Natural killer cell treated with Interleukin-12 subunit alpha and Interleukin-12 subunit beta and Interleukin-15 and Interleukin-18, amount 100 ng/mL, for 72 hours (primary cell): ENCODE data around the gene NLRP3. TPM values are rescaled to one million over a fixed set of nuclear protein-coding genes. Genes with fewer than 3 reads are reported as not detected.
"Not testable (repeated sequence)": the region's sequence is repeated elsewhere in the genome, so short reads cannot be mapped to it uniquely, and the experiment has no call there.

Experiments used
- ATAC-seq, 2 donors: fragments of 150-1000 bp; cut with Tn5 transposase in 1 of 2; sonication (Bioruptor Pico), chemical (Tn5 transposase) in 1 of 2; 2 replicates each; pipeline ENCODE4 v1.10.0; 2021
- DNase-seq: peaks from one replicate; pipeline ENCODE4 v3.0.0; 2022; ENCODE audit warnings: low spot score
- H3K27ac Mint-ChIP-seq, 2 donors: 1 replicate in 1 of 2; 2 replicates in 1 of 2; pipeline ENCODE4 v1.8.0; 2022; ENCODE audit warnings: mixed read lengths in 2 of 2, mild to moderate bottlenecking in 1 of 2, moderate library complexity in 1 of 2
- H3K27me3 Mint-ChIP-seq, 2 donors: 1 replicate in 1 of 2; 2 replicates in 1 of 2; pipeline ENCODE4 v1.8.0; 2022; ENCODE audit warnings: mixed read lengths in 2 of 2
- H3K36me3 Mint-ChIP-seq: one replicate; pipeline ENCODE4 v1.8.0; 2022; ENCODE audit warnings: mixed read lengths
- H3K4me1 Mint-ChIP-seq, 2 donors: 1 replicate in 1 of 2; 2 replicates in 1 of 2; pipeline ENCODE4 v1.8.0; 2022; ENCODE audit warnings: low read depth in 2 of 2, mixed read lengths in 2 of 2, mild to moderate bottlenecking in 1 of 2
- H3K4me3 Mint-ChIP-seq: one replicate; pipeline ENCODE4 v1.8.0; 2022; ENCODE audit warnings: mixed read lengths
- H3K9me3 Mint-ChIP-seq: 2 replicates; pipeline ENCODE4 v1.8.0; 2022; ENCODE audit warnings: mixed read lengths
- total RNA-seq, 2 donors: library from RNA; stranded (reverse); gene quantifications; one replicate each; pipeline ENCODE4 v1.2.3, GENCODE V29; 2022

The NLRP3 gene
- total RNA-seq, 2 donors from 2014 or later: 2.3 to 3.5 TPM

DNA sequence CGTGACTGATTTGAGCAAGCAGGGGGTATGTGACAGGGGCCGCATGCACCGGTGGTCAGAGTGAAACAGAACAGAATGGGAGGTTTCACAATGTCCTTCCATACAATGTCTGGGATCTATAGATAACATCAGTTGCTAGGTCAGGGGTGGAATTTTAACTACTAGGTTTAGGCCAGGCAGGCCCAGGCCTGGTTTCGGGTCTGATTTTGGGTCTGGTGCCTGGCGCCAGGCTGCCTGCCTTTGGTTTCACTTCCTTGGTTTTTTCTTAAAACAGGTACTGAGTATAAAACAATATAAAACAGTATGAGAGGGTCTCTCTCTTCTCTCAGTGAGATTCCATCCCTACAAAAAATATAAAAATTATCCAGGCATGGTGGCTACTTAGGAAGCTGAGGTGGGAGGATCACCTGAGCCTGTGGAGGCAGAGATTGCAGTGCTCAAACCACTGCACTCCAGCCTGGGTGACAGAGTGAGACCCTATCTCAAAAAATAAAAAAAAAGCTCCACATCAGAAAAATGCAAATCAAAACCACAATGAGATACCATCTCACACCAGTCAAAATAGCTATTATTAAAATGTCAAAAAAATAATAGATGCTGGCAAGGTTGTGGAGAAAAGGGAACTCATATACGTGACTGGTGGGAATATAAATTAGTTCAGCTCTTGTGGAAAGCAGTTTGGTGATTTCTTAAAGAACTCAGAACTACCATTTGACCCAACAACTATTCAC, 60.5 kb downstream of the NLRP3 start:
- not testable (repeated sequence) for H3K4me3 Mint-ChIP-seq, ATAC-seq, H3K27me3 Mint-ChIP-seq, H3K27ac Mint-ChIP-seq, DNase-seq, H3K9me3 Mint-ChIP-seq, H3K36me3 Mint-ChIP-seq, H3K4me1 Mint-ChIP-seq

DNA sequence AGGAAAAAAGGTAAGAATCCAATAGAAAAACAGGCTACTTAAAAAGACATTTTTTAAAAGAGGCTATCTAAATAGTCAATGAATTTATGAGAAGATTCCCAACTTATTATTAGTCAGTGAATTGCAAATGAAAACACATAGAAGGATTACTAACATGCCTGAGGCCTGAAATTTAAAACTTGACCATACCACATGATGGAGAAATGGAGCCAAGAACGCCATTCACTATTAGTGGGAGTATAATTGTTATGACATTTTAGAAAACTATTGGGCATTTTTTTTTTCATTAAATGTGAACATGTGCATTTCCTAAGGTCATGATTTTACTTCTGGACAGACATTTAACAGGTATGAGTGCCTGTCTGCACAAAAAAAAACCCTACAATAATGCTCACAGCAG, 66.8 kb downstream of the NLRP3 start:
- H3K27me3 Mint-ChIP-seq: peaks cover 3 to 16% of the 10 kb centered on the region in 2 donors
- no peak overlapping the region for H3K27ac Mint-ChIP-seq
- no peaks in the 10 kb centered on the region for H3K9me3 Mint-ChIP-seq
- no peaks in the 10 kb centered on the region for H3K4me1 Mint-ChIP-seq
- ATAC-seq (no peak), DNase-seq (no peak)
- no peak overlapping the region for H3K4me3 Mint-ChIP-seq
- no peaks in the 10 kb centered on the region for H3K36me3 Mint-ChIP-seq

DNA sequence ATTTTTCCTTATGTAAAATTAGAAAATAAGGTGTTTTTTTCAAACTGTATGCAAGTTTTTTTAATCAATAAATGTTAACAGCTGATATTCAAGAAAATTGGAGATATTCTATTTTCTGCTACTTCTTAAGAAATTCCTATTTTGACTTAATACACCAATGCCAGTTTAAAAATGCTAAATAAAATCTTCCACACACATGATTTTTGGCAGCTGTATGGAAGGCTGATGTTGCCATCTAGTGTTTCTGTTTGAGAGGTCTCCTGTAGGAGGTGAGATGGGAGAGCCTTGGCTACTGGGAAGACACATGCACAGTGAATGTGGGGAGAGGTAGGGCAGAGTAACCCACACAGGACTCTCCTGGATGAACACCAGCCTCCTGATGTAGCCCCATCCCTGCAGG, 71.1 kb downstream of the NLRP3 start:
- no peaks in the 10 kb centered on the region for H3K9me3 Mint-ChIP-seq
- DNase-seq (peak; percentile 65), ATAC-seq (peak in 1 of 2 donors; percentile 73)
- no peak overlapping the region for H3K27ac Mint-ChIP-seq
- H3K36me3 Mint-ChIP-seq: no peaks in the 10 kb centered on the region
- peaks cover 0 to 4% of the 10 kb centered on the region in 2 donors for H3K4me1 Mint-ChIP-seq
- no peak overlapping the region for H3K4me3 Mint-ChIP-seq
- peaks cover 12 to 47% of the 10 kb centered on the region in 2 donors for H3K27me3 Mint-ChIP-seq

DNA sequence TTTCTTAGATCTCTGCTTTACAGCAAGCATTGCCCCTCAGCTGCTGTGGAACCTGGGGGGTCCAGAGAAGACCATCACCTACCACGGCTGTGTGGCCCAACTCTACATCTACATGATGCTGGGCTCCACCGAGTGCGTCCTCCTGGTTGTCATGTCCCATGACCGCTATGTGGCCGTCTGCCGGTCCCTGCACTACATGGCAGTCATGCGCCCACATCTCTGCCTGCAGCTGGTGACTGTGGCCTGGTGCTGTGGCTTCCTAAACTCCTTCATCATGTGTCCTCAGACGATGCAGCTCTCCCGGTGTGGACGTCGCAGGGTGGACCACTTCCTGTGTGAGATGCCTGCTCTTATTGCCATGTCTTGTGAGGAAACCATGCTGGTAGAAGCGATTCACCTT, 75.4 kb downstream of the NLRP3 start:
- Mint-ChIP-seq H3K36me3 (no peaks in the 10 kb centered on the region), H3K9me3 (no peaks in the 10 kb centered on the region), H3K4me1 (peaks cover 0 to 4% of the 10 kb centered on the region in 2 donors), H3K4me3 (no peak overlapping the region), H3K27ac (no peak overlapping the region), H3K27me3 (peaks cover 27 to 62% of the 10 kb centered on the region in 2 donors)
- no peak for DNase-seq
- ATAC-seq: peak; percentile 43 to 63

DNA sequence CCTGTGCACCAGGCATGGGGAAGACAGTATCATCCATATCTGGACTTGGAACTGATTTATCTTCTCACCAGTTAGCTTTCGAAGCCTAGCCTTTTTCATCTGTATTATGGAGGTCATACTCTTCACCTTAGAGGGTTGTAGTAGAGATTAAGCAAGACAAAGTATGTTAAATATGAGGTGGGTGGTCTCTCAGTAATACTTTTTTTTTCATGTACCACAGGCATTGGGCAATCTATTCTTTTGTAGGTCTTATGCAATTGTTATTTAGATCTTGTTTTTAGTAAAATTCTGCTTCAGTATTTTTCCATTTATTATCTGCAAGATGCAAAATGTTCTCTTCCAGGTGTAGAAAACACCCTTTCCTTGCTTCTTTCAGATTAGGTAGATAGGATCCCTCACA, 77.1 kb downstream of the NLRP3 start:
- H3K27me3 Mint-ChIP-seq: peaks cover 26 to 59% of the 10 kb centered on the region in 2 donors
- no peak for ATAC-seq
- peaks cover 0 to 4% of the 10 kb centered on the region in 2 donors for H3K4me1 Mint-ChIP-seq
- H3K4me3 Mint-ChIP-seq: no peak overlapping the region
- no peaks in the 10 kb centered on the region for H3K9me3 Mint-ChIP-seq
- DNase-seq: no peak
- H3K27ac Mint-ChIP-seq: no peak overlapping the region
- no peaks in the 10 kb centered on the region for H3K36me3 Mint-ChIP-seq

DNA sequence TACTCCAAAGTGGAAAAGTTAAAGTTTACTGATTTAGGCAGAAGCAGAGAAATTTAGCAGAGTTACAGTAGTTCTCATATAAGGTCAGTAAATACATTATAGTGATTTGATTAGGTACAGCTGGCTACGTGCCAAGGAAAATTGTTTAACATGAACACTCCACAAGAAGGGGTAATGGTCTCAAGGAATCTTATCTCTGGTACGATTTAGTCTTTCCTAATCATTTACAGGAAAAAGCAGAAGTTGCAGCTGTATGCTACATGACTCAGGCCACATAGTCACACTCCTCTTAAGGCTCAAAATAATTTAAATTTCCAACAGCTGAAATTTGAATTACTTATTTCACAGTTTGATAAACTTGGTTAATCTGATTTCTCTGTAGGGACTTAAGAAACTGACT, 78.8 kb downstream of the NLRP3 start:
- DNase-seq (no peak), ATAC-seq (no peak)
- Mint-ChIP-seq H3K4me3 (no peak overlapping the region), H3K27me3 (peaks cover 23 to 53% of the 10 kb centered on the region in 2 donors), H3K27ac (no peak overlapping the region), H3K36me3 (no peaks in the 10 kb centered on the region), H3K4me1 (peaks cover 0 to 4% of the 10 kb centered on the region in 2 donors), H3K9me3 (no peaks in the 10 kb centered on the region)

DNA sequence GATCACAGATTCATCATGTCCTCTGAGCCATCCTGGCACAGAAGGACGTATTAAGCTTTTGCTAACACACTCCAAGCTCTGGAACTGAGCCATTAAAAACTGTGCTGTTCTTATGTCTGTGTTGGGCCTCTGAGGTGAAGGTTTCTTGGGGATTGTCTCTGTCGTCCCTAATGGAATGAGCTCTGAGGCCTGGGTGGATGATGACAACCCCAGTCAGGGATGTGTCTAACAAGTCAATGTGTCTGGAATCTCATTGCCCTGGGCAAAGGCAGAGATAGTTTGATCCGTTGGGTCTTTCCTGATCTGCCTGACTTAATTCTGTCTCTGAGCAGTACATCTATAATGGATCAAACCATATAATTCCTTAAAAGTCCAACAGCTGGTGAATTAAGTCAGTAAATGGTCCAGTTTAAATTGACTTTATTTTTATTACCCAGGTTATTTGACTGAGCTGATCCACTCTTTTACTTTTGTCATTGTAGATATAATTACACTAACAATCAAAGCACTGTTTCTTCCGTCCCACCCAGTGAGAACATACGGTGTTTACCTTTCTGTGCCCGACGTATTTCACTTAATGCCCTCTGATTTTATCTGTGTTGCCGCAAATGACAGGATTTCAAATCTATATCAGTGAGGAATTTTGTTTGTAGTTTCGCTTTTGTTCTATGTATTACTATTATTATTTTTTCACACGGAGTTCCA, 80.8 kb downstream of the NLRP3 start:
- H3K36me3 Mint-ChIP-seq: no peaks in the 10 kb centered on the region
- H3K27me3 Mint-ChIP-seq: peaks cover 19 to 46% of the 10 kb centered on the region in 2 donors
- no peak overlapping the region for H3K4me3 Mint-ChIP-seq
- no peak for ATAC-seq
- H3K27ac Mint-ChIP-seq: no peak overlapping the region
- peaks cover 0 to under 1% of the 10 kb centered on the region in 2 donors for H3K4me1 Mint-ChIP-seq
- no peak for DNase-seq
- H3K9me3 Mint-ChIP-seq: no peaks in the 10 kb centered on the region

Other genes starting within 250 kb of the NLRP3 start
- 10 to 100 TPM; 16.2 to 25.9 TPM for gene ZNF124, start 244.2 kb upstream of the NLRP3 start, total RNA-seq
- not detected for gene VN1R5, start 160.1 kb upstream of the NLRP3 start, total RNA-seq
- 10 to 100 TPM; 17.2 to 24.5 TPM for gene ZNF496, start 84.3 kb upstream of the NLRP3 start, total RNA-seq
- not detected for gene OR2B11, start 41.9 kb downstream of the NLRP3 start, total RNA-seq
- gene OR2C3, start 120.3 kb downstream of the NLRP3 start, total RNA-seq: not detected
- 1 to 10 TPM in 1 of 2 donors, under 1 TPM in 1; 0.57 to 3.3 TPM for gene GCSAML, start 133.0 kb downstream of the NLRP3 start, total RNA-seq
- not detected for gene OR2G2, start 172.2 kb downstream of the NLRP3 start, total RNA-seq
- gene OR2G3, start 189.4 kb downstream of the NLRP3 start, total RNA-seq: not detected